NCI-H1417 treated with DMSO at 0.1 percent for 48 hours (cell line): Measurements from ENCODE around the gene HBS1L.
"Not testable (repeated sequence)": the region's sequence is repeated elsewhere in the genome, so short reads cannot be mapped to it uniquely, and the experiment has no call there.

Experiments
- DNase-seq: peaks from one replicate; lab custom pipeline; 2025; lab: John Stamatoyannopoulos, UW

Gene HBS1L

GRCh38 chr6:135073756-135074393 is 19.3 kb upstream of the HBS1L start:
- no peak for DNase-seq

GRCh38 chr6:135073217-135073616 is 18.6 kb upstream of the HBS1L start:
- no peak for DNase-seq

GRCh38 chr6:135072753-135073152 is 18.1 kb upstream of the HBS1L start:
- no peak for DNase-seq

GRCh38 chr6:135071541-135071940 is 16.9 kb upstream of the HBS1L start:
- no peak for DNase-seq

- no peak for DNase-seq
Measured at GRCh38 chr6:135067911-135068310, 13.3 kb upstream of the HBS1L start.

GRCh38 chr6:135066806-135067205 is 12.2 kb upstream of the HBS1L start:
- no peak for DNase-seq

GRCh38 chr6:135066397-135066796 is 11.8 kb upstream of the HBS1L start:
- DNase-seq: no peak

GRCh38 chr6:135064586-135064985 is 10.0 kb upstream of the HBS1L start:
- DNase-seq: no peak

GRCh38 chr6:135063926-135064325 is 9.3 kb upstream of the HBS1L start:
- DNase-seq: no peak

GRCh38 chr6:135062735-135063134 is 8.1 kb upstream of the HBS1L start:
- no peak for DNase-seq

GRCh38 chr6:135060076-135060475 is 5.5 kb upstream of the HBS1L start:
- no peak for DNase-seq

- not testable (repeated sequence) for DNase-seq
Measured at GRCh38 chr6:135058299-135058698, 3.7 kb upstream of the HBS1L start.

GRCh38 chr6:135056632-135057031 is 2.0 kb upstream of the HBS1L start:
- no peak for DNase-seq

- no peak for DNase-seq
Measured at GRCh38 chr6:135054226-135054568, 425 bp downstream of the HBS1L start.

- no peak for DNase-seq
Measured at GRCh38 chr6:135053406-135053805, 1.2 kb downstream of the HBS1L start.

GRCh38 chr6:135052939-135053338 is 1.7 kb downstream of the HBS1L start:
- DNase-seq: no peak

- DNase-seq: no peak
Measured at GRCh38 chr6:135048915-135049314, 5.7 kb downstream of the HBS1L start.

GRCh38 chr6:135047336-135047735 is 7.3 kb downstream of the HBS1L start:
- no peak for DNase-seq

GRCh38 chr6:135046912-135047311 is 7.7 kb downstream of the HBS1L start:
- no peak for DNase-seq

GRCh38 chr6:135044639-135045038 is 10.0 kb downstream of the HBS1L start:
- DNase-seq: no peak

GRCh38 chr6:135043846-135044245 is 10.8 kb downstream of the HBS1L start:
- no peak for DNase-seq

GRCh38 chr6:135043364-135043763 is 11.3 kb downstream of the HBS1L start:
- DNase-seq: no peak

GRCh38 chr6:135038335-135038734 is 16.3 kb downstream of the HBS1L start:
- no peak for DNase-seq

- no peak for DNase-seq
Measured at GRCh38 chr6:135037541-135037940, 17.1 kb downstream of the HBS1L start.
